SK-N-SH (cell line): ENCODE data around the gene STIM1.

Experiments
- CTCF ChIP-seq: fragments of 200-600 bp; sonication (generic); IDR thresholded peaks from 2 replicates; pipeline ENCODE4 v1.6.1; 2017; ENCODE audit warnings: antibody characterized with exemption, mild to moderate bottlenecking, moderate library complexity
- RCOR1 ChIP-seq: fragments of 150-350 bp; IDR thresholded peaks from 2 replicates; pipeline ENCODE4 v1.6.1; 2017; ENCODE audit warnings: antibody characterized with exemption, low read length

GRCh38 chr11:3820971-3821370, 34.5 kb upstream of the STIM1 start:
- TF ChIP-seq RCOR1 (no peak), CTCF (no peak)
